ENCODE data around the gene ADGRE2.

DNA sequence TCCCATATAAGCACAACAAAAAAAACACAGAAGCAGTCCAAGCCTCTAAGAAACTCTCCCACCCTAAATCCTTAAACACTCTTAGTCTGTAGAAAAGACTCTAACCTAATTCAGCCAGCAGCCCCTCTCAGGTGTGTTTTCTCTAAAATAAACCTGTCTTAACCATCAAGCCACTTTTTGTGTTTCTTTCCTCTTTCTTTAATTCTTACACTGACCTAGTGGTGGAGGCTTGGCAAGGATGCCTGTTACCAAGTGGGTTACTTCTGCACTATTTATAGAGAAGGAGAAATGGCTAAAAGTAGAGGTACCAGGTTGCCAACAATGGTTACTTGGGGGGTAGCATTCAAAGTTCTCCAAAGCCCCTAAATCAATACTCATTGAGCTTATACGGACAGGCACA is 44.8 kb downstream of the ADGRE2 start:
- no peak for TF ChIP-seq CTCF (IDR thresholded peaks at IDR 0.05; ENCODE audit: extremely low read depth in 1 of 2, insufficient read depth in 1 of 2, low read depth in 1 of 2, low read length in 2 of 2)
- TF ChIP-seq EZH2 (IDR thresholded peaks at IDR 0.05; ENCODE audit: borderline replicate concordance, low read depth, low read length, severe bottlenecking), result no peak
- TF ChIP-seq POLR2AphosphoS5 (IDR thresholded peaks at IDR 0.05; ENCODE audit: insufficient read depth, low read depth, low read length), result no peak
- TF ChIP-seq GATA2 (IDR thresholded peaks at IDR 0.05; ENCODE audit: insufficient read depth, insufficient read length, low read depth, low read length), result no peak
- TF ChIP-seq MAX (IDR thresholded peaks at IDR 0.05; ENCODE audit: insufficient read depth, insufficient read length), result no peak
- no peak for TF ChIP-seq POLR2A (IDR thresholded peaks at IDR 0.05; ENCODE audit: low read depth, low read length)
- TF ChIP-seq FOS (IDR thresholded peaks at IDR 0.05; ENCODE audit: borderline replicate concordance, insufficient read depth, low read length), result no peak
- no peak for TF ChIP-seq JUN (IDR thresholded peaks at IDR 0.05; ENCODE audit: borderline replicate concordance, insufficient read depth, insufficient read length, low read depth)

Data from endothelial cell of umbilical vein (primary cell).